Stimulated activated naive CD4-positive, alpha-beta T cell (primary cell): Measurements from ENCODE around the gene WDR81.
A peak's percentile ranks its signal among the peaks of the same experiment; 100 is the strongest.
"Not testable (repeated sequence)": the region's sequence is repeated elsewhere in the genome, so short reads cannot be mapped to it uniquely, and the experiment has no call there.

Source experiments
- DNase-seq, 6 experiments: peaks; one replicate each; lab custom pipeline; 2025; lab: John Stamatoyannopoulos, UW

WDR81 gene

GRCh38 chr17:1754430-1755112, 30.1 kb downstream of the WDR81 start:
- DNase-seq, result no peak

GRCh38 chr17:1755252-1755826, 30.8 kb downstream of the WDR81 start:
- DNase-seq, result no peak

GRCh38 chr17:1755827-1756262, 31.3 kb downstream of the WDR81 start:
- no peak for DNase-seq

GRCh38 chr17:1758807-1759206, 34.3 kb downstream of the WDR81 start:
- DNase-seq, result no peak

- no peak for DNase-seq
Observed at GRCh38 chr17:1759529-1759928, 35.0 kb downstream of the WDR81 start.

DNA sequence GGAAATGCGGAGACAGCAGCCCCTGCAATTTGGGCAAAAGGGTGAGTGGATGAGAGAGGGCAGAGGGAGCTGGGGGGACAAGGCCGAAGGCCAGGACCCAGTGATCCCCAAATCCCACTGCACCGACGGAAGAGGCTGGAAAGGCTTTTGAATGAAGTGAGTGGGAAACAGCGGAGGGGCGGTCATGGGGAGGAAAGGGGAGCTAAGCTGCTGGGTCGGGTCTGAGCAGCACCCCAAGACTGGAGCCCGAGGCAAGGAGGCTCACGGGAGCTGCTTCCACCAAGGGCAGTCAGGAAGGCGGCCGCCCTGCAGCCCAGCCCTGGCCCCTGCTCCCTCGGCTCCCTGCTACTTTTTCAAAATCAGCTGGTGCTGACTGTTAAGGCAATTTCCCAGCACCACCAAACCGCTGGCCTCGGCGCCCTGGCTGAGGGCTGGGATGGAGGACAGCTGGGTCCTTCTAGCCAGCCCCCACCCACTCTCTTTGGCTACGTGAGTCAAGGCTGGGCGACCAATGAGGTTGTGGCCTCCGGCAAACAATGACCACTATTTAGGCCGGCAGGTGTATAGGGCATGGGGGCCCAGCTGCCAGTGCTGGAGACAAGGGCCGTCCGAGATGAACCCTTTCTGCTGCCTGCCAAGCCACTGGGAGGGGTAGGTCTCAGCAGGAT, 37.9 kb downstream of the WDR81 start:
- DNase-seq, result no peak

DNA sequence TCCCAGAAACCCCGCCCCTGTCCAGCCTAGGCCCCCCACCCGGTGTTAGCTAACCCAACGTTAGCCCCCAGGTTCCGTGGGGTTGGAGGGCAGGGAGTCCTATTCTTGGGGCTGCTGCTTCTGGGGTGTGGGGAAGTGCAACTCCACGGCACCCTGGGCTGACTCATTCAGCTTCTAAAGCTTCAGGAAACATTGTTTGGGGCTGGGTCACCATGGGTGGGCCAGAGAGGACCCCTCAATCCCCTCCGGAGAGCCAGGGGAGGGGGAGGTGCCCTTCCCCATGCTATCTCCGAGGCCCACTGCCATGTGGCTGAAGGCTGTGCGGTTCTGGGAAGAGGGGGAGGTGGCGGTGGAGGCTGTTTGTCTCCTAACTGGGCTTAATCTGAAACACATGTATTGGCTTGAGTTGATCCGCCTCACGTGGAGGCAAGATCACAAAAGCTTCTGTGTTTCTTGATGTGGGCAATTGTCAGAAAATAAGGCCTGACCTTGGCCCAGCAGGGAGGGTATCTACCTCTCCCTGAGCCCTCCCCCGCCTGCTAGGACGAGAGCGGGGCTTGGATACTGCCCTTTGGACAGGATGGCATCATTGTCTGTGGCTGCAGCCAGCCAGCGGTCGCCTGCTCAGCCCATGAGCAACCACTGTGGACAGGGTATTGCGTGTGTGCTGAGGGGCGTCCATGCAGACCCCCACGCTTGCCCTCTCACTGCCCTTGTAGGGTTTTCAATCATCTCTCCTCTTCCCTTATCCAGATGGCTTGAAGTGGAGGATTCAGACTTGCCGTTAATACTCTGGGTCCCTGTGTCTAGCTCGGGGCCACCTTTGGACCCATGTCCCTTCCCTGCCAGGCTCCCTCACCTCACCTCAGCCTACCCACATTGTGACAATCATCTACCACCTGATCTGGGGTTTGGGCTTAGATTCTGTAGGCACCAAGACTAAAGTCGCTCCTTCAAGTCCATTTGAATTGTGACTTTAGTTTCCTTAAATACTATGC, 38.7 kb downstream of the WDR81 start:
- DNase-seq, result peak in 1 of 6 experiments; percentile 18

GRCh38 chr17:1764284-1764683, 39.8 kb downstream of the WDR81 start:
- DNase-seq, result peak; percentile 11 to 81 (median 58)

- DNase-seq, result not testable (repeated sequence)
Observed at GRCh38 chr17:1764705-1765104, 40.2 kb downstream of the WDR81 start.

GRCh38 chr17:1765576-1765975, 41.1 kb downstream of the WDR81 start:
- no peak for DNase-seq

GRCh38 chr17:1766382-1767135, 42.1 kb downstream of the WDR81 start:
- DNase-seq, result no peak

- DNase-seq, result no peak
Observed at GRCh38 chr17:1767358-1767757, 42.9 kb downstream of the WDR81 start.

DNA sequence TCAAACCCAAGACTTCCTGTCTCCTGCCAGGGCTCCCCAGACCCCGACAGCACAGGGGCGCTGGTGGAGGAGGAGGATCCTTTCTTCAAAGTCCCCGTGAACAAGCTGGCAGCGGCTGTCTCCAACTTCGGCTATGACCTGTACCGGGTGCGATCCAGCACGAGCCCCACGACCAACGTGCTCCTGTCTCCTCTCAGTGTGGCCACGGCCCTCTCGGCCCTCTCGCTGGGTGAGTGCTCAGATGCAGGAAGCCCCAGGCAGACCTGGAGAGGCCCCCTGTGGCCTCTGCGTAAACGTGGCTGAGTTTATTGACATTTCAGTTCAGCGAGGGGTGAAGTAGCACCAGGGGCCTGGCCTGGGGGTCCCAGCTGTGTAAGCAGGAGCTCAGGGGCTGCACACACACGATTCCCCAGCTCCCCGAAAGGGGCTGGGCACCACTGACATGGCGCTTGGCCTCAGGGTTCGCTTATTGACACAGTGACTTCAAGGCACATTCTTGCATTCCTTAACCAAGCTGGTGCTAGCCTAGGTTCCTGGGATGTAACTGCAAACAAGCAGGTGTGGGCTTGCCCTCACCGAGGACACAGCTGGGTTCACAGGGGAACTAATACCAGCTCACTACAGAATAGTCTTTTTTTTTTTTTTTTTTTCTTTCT, 45.4 kb downstream of the WDR81 start:
- peak in 1 of 6 experiments; percentile 24 for DNase-seq

GRCh38 chr17:1773000-1773695, 48.6 kb downstream of the WDR81 start:
- DNase-seq, result not testable (repeated sequence)

DNA sequence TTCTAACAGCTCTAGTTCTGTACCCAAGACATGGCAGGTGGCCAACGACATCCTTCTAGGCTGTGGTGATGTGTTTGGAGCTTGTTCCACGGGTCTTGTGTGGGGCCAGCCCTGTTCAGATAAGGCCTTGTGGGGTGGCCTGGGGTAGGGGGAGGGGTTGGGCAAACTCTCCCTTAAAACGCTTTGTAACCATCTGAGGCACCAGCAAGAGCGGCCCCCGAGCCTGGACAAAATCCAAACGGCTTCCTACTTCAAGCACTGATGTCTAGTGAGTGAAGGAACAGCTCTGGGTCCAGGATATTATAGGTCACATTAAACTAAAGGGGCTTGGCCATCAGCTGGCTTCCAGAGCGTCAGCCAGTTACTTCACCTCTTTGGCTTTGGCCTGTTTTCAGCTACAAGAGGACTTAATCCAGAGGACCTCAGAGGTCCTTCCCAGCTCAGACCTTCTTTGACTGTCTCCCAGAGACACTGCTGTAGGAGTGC, 49.2 kb downstream of the WDR81 start:
- DNase-seq, result no peak

GRCh38 chr17:1774390-1775176, 50.1 kb downstream of the WDR81 start:
- DNase-seq, result no peak

GRCh38 chr17:1776328-1776727, 51.8 kb downstream of the WDR81 start:
- no peak for DNase-seq

DNA sequence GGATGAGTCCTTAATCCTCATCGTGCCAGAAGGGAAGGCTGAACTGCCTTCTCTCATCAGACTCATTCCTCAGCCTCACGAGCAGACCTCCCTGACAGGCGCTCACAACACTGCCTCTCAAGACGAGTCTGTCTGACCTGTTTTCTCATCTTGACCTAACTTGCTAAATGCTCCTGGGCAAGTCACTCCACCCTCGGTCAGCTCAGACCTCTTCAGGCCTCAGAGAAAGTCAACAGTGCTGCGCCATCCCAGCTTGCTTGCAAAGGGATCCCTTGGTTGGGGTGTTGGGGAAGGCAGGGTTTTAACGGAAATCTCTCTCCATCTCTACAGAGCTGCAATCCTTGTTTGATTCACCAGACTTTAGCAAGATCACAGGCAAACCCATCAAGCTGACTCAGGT, 52.4 kb downstream of the WDR81 start:
- no peak for DNase-seq

DNA sequence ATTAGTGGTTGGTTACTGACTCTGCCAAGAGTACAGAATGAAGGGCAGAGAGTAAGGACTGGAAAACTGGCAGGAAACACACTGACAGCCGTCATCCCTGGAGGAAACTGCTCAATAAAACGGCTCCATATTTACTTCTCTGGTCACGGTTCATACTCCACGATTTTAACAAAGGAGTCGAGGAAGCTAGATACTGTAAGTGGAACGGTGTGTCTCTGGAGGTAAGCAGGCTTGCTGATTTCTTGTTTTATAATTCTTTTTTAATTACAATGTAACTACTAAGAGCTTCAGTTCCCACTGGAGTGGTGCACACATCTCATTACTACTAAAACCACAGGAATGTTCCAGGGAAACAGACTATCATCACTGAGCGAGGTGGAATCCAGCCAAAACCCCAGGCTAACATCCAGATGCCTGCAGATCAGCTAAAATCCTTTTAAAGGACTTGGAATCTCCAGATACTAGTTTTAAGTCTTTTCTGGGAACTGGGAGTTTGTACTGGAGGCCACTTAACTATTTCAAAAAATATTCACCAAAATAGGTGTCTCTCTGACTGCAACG, 55.1 kb downstream of the WDR81 start:
- no peak for DNase-seq
